ENCODE results near the gene LRRFIP1.

LRRFIP1 gene

DNA sequence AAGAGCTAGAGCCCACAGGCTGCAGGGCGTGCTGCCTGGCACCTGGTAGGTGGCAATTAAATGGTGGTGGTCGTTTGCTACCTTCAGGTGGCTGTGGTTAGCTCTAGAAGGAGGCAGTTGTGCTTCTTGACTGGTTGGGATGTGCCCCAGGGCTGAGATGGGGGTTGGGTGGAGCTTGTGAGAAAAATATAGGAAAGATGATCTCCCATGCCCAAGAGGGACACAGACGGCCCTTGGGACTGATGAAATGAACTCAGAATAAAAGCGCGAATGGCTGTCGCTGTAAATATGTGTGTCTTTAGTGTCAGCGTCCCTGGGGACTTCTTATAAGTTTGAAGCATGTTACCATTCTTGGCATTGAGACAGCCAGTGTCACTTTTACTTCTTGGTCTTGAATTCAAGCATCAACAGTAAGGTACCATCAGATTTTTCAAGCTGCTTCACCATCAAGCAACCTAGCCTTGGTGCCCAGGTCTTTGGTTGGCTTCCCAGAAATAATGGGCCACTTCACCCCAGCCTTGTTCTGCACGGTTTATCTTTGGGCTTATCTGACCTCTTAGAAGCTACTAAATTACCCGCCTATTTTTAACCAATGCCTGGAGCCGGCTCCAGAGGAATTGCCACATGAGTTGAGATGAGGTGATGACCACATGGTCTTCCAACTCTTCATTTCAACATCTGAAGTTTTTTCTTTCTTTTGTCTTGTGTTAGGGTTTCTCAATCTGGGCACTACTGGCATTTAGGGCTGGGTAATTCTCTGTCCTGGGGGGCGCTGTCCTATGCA, 11.9 kb downstream of the LRRFIP1 start:
- H3K27me3 ChIP-seq (ENCODE audit: insufficient read depth, low read length, poor library complexity): peaks cover 8% of the 10 kb centered on the region
- no peaks in the 10 kb centered on the region for H3K36me3 ChIP-seq (ENCODE audit: insufficient read depth, low read length)
- no peaks in the 10 kb centered on the region for H3K79me2 ChIP-seq (ENCODE audit: insufficient read depth, low read length)
- H3K4me3 ChIP-seq (ENCODE audit: low read depth in 1 of 2, low read length in 2 of 2): no peak overlapping the region
- no peaks in the 10 kb centered on the region for H3K4me1 ChIP-seq (ENCODE audit: insufficient read depth, low read length)
- H2AFZ ChIP-seq (ENCODE audit: low read depth, low read length): no peak overlapping the region
- no peak for DNase-seq
- no peak overlapping the region for H3K4me2 ChIP-seq (ENCODE audit: insufficient read depth, low read length)
- TF ChIP-seq EZH2 (IDR thresholded peaks at IDR 0.05; ENCODE audit: borderline replicate concordance, low read depth, low read length, severe bottlenecking): no peak
- TF ChIP-seq, protein P1, sequence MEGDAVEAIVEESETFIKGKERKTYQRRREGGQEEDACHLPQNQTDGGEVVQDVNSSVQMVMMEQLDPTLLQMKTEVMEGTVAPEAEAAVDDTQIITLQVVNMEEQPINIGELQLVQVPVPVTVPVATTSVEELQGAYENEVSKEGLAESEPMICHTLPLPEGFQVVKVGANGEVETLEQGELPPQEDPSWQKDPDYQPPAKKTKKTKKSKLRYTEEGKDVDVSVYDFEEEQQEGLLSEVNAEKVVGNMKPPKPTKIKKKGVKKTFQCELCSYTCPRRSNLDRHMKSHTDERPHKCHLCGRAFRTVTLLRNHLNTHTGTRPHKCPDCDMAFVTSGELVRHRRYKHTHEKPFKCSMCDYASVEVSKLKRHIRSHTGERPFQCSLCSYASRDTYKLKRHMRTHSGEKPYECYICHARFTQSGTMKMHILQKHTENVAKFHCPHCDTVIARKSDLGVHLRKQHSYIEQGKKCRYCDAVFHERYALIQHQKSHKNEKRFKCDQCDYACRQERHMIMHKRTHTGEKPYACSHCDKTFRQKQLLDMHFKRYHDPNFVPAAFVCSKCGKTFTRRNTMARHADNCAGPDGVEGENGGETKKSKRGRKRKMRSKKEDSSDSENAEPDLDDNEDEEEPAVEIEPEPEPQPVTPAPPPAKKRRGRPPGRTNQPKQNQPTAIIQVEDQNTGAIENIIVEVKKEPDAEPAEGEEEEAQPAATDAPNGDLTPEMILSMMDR (IDR thresholded peaks at IDR 0.05; ENCODE audit: borderline replicate concordance, extremely low read depth, low read length, poor library complexity, severe bottlenecking): no peak
- H3K9ac ChIP-seq (ENCODE audit: low read depth, low read length): no peak overlapping the region
- no peaks in the 10 kb centered on the region for H4K20me1 ChIP-seq (ENCODE audit: insufficient read depth, low read length)
- no peak overlapping the region for H3K27ac ChIP-seq (ENCODE audit: low read length)
- H3K9me3 ChIP-seq (ENCODE audit: insufficient read depth, low read length, severe bottlenecking): no peaks in the 10 kb centered on the region
- ATAC-seq (ENCODE audit: insufficient read depth, low read depth): no peak

DNA sequence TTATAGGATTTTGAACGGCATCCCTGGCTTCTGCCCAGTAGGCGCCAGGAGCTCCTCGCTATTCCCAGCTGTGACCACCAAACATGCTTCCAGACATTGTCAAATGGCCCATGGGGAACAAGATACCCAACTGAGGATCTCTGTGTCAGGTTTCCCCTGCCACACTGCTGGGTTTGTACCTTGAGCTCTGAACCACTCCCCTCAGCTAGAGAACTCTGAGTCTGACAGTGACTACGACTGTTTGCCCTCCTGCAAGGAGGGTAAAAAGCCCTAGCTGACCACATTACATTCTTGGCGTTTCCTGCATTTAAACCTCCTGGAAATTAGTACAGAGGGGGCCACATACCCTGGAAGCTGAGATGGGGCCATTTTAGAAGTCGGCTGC, 12.4 kb downstream of the LRRFIP1 start:
- Histone ChIP-seq H2AFZ (ENCODE audit: low read depth, low read length) (no peak overlapping the region), H4K20me1 (ENCODE audit: insufficient read depth, low read length) (no peaks in the 10 kb centered on the region), H3K9me3 (ENCODE audit: insufficient read depth, low read length, severe bottlenecking) (no peaks in the 10 kb centered on the region), H3K27me3 (ENCODE audit: insufficient read depth, low read length, poor library complexity) (peaks cover 12% of the 10 kb centered on the region), H3K79me2 (ENCODE audit: insufficient read depth, low read length) (no peaks in the 10 kb centered on the region), H3K27ac (ENCODE audit: low read length) (no peak overlapping the region), H3K36me3 (ENCODE audit: insufficient read depth, low read length) (no peaks in the 10 kb centered on the region), H3K4me3 (ENCODE audit: low read depth in 1 of 2, low read length in 2 of 2) (no peak overlapping the region), H3K9ac (ENCODE audit: low read depth, low read length) (no peak overlapping the region), H3K4me1 (ENCODE audit: insufficient read depth, low read length) (no peaks in the 10 kb centered on the region), H3K4me2 (ENCODE audit: insufficient read depth, low read length) (no peak overlapping the region)
- DNase-seq: no peak
- ATAC-seq (ENCODE audit: insufficient read depth, low read depth): no peak
- TF ChIP-seq, protein P1 (IDR thresholded peaks at IDR 0.05; ENCODE audit: borderline replicate concordance, extremely low read depth, low read length, poor library complexity, severe bottlenecking): no peak
- no peak for TF ChIP-seq EZH2 (IDR thresholded peaks at IDR 0.05; ENCODE audit: borderline replicate concordance, low read depth, low read length, severe bottlenecking)

DNA sequence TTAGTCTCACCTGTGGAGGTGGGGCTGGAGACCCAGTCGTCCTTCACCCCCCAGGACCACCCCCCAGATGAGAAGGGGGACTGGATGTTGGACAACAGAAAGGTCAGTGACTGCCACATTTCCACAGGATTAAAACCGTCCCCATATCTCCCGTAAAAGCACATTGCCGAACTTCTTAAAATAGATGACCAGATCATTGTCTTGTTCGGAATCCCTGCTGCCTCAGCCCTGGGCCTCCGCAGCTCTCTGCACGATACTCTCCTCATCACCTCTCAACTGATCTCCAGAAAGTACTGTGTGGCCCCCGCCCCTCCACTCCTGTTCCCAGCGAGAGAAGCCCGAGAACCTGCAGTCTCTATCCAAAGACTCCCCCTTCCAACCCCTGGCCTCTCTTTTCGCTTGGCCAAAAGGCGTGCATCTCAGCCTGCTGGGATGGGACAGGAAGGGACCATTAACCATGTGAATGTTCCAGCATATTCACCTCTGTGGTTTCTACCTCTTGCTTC, 13.2 kb downstream of the LRRFIP1 start:
- no peak for DNase-seq
- H3K4me3 ChIP-seq (ENCODE audit: low read depth in 1 of 2, low read length in 2 of 2): no peak overlapping the region
- no peaks in the 10 kb centered on the region for H4K20me1 ChIP-seq (ENCODE audit: insufficient read depth, low read length)

More for the DNA sequence above, 13.2 kb downstream of the LRRFIP1 start:
- Histone ChIP-seq H3K79me2 (ENCODE audit: insufficient read depth, low read length) (no peaks in the 10 kb centered on the region), H3K9ac (ENCODE audit: low read depth, low read length) (no peak overlapping the region), H3K27ac (ENCODE audit: low read length) (no peak overlapping the region), H3K27me3 (ENCODE audit: insufficient read depth, low read length, poor library complexity) (peaks cover 16% of the 10 kb centered on the region), H3K4me1 (ENCODE audit: insufficient read depth, low read length) (no peaks in the 10 kb centered on the region), H3K9me3 (ENCODE audit: insufficient read depth, low read length, severe bottlenecking) (no peaks in the 10 kb centered on the region), H3K4me2 (ENCODE audit: insufficient read depth, low read length) (no peak overlapping the region), H2AFZ (ENCODE audit: low read depth, low read length) (no peak overlapping the region), H3K36me3 (ENCODE audit: insufficient read depth, low read length) (no peaks in the 10 kb centered on the region)
- no peak for TF ChIP-seq EZH2 (IDR thresholded peaks at IDR 0.05; ENCODE audit: borderline replicate concordance, low read depth, low read length, severe bottlenecking)
- TF ChIP-seq, protein P1 (IDR thresholded peaks at IDR 0.05; ENCODE audit: borderline replicate concordance, extremely low read depth, low read length, poor library complexity, severe bottlenecking): no peak
- ATAC-seq (ENCODE audit: insufficient read depth, low read depth): no peak
